ENCODE measurements around the gene SRRD.
A peak's percentile ranks its signal among the peaks of the same experiment; 100 is the strongest.
"Not testable (repeated sequence)": the region's sequence is repeated elsewhere in the genome, so short reads cannot be mapped to it uniquely, and the experiment has no call there.

Gene SRRD

DNA sequence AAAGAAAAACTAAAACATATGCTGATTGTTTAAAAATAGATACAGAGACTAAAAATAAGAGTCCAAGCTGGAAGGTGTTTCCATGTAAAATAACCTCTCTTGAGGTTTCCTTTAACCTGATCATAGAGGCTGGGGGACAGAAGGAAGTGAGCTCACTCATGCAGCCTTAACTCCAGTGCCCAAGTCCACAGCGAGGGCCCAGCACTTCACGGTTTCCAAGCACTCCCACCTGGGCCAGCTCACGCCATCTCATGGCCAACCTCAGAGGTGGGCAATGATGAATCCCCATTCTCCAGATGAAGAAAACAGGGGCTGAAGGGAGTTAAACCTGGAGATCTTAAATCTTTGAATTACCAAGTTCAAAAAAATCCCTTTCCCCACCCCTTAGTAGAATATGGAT is 43.5 kb downstream of the SRRD start:
- no peak for DNase-seq (ENCODE audit: low read depth)
- no peak for TF ChIP-seq CTCF (IDR thresholded peaks at IDR 0.05; ENCODE audit: low read length, missing control alignments)
- H3K4me3 ChIP-seq (replicated peaks; ENCODE audit: low read depth, low read length): no peak overlapping the region

- no peak overlapping the region for H3K4me3 ChIP-seq (replicated peaks; ENCODE audit: low read depth, low read length)
- DNase-seq (ENCODE audit: low read depth): no peak
- no peak for TF ChIP-seq CTCF (IDR thresholded peaks at IDR 0.05; ENCODE audit: low read length, missing control alignments)
These were observed 44.1 kb downstream of the SRRD start for GRCh38 chr22:26527574-26528465.

- DNase-seq (ENCODE audit: low read depth); H3K4me3 ChIP-seq (replicated peaks; ENCODE audit: low read depth, low read length): not testable (repeated sequence)
These were observed 44.8 kb downstream of the SRRD start for GRCh38 chr22:26528518-26528917.

- no peak for TF ChIP-seq CTCF (IDR thresholded peaks at IDR 0.05; ENCODE audit: low read length, missing control alignments)
- no peak overlapping the region for H3K4me3 ChIP-seq (replicated peaks; ENCODE audit: low read depth, low read length)
- DNase-seq (ENCODE audit: low read depth): peak; percentile 33
These were observed 45.7 kb downstream of the SRRD start for GRCh38 chr22:26529345-26529744.

GRCh38 chr22:26534171-26534855 is 50.6 kb downstream of the SRRD start:
- H3K4me3 ChIP-seq (replicated peaks; ENCODE audit: low read depth, low read length): no peak overlapping the region
- no peak for DNase-seq (ENCODE audit: low read depth)
- TF ChIP-seq CTCF (IDR thresholded peaks at IDR 0.05; ENCODE audit: low read length, missing control alignments): no peak

GRCh38 chr22:26534874-26535602 is 51.4 kb downstream of the SRRD start:
- no peak for TF ChIP-seq CTCF (IDR thresholded peaks at IDR 0.05; ENCODE audit: low read length, missing control alignments)
- no peak overlapping the region for H3K4me3 ChIP-seq (replicated peaks; ENCODE audit: low read depth, low read length)
- no peak for DNase-seq (ENCODE audit: low read depth)

GRCh38 chr22:26535603-26535908 is 51.9 kb downstream of the SRRD start:
- DNase-seq (ENCODE audit: low read depth): no peak
- H3K4me3 ChIP-seq (replicated peaks; ENCODE audit: low read depth, low read length): no peak overlapping the region
- no peak for TF ChIP-seq CTCF (IDR thresholded peaks at IDR 0.05; ENCODE audit: low read length, missing control alignments)

Data from fibroblast of pulmonary artery (primary cell).